Esophagus squamous epithelium (tissue), 4 donors: ENCODE results near the gene ACAP2.

Experiments
- POLR2A ChIP-seq, 4 donors: fragments of 450-650 bp; IDR thresholded peaks; one replicate each; pipeline ENCODE4 v1.6.1; 2017; ENCODE audit warnings: antibody characterized with exemption in 4 of 4, mild to moderate bottlenecking in 4 of 4, moderate library complexity in 3 of 4
- TF ChIP-seq, protein P1 (sequence below), 6 experiments: fragments of 450-650 bp in 4 of 6; fragments of 200-600 bp in 2 of 6; sonication (generic) in 2 of 6; IDR thresholded peaks; one replicate each; pipeline ENCODE4 v1.5.1; 2016 to 2019; ENCODE audit warnings: antibody characterized with exemption in 6 of 6, mild to moderate bottlenecking in 4 of 6, moderate library complexity in 4 of 6

DNA sequence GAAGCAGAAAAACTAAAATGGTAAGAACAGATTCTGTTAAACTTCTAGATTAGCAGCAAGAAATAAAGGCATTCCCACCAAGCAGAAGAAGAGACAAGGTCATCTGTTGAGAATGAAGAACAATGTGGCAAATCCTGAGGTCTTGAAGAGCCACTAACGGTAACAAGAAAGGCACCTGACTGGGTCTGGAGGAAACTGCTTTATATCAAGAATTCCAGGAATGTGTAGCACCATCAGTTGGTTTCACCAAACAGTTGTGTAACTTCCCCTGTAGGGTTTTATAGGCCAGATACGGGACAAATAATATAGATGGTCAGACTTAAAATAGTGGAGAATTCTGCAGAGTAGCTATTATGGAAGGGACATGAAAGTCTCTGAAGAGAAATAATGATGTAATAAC lies 57.3 kb downstream of the ACAP2 start:
- no peak for TF ChIP-seq POLR2A (IDR thresholded peaks at IDR 0.05)
- TF ChIP-seq, protein P1, sequence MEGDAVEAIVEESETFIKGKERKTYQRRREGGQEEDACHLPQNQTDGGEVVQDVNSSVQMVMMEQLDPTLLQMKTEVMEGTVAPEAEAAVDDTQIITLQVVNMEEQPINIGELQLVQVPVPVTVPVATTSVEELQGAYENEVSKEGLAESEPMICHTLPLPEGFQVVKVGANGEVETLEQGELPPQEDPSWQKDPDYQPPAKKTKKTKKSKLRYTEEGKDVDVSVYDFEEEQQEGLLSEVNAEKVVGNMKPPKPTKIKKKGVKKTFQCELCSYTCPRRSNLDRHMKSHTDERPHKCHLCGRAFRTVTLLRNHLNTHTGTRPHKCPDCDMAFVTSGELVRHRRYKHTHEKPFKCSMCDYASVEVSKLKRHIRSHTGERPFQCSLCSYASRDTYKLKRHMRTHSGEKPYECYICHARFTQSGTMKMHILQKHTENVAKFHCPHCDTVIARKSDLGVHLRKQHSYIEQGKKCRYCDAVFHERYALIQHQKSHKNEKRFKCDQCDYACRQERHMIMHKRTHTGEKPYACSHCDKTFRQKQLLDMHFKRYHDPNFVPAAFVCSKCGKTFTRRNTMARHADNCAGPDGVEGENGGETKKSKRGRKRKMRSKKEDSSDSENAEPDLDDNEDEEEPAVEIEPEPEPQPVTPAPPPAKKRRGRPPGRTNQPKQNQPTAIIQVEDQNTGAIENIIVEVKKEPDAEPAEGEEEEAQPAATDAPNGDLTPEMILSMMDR (IDR thresholded peaks at IDR 0.05): no peak
